Measurements from ENCODE around the gene SPRTN. TPM values are rescaled to one million over a fixed set of nuclear protein-coding genes. Genes with fewer than 3 reads are reported as not detected.

SPRTN gene
- total RNA-seq, 1 experiment from 2014 or later, result 14.9 TPM

DNA sequence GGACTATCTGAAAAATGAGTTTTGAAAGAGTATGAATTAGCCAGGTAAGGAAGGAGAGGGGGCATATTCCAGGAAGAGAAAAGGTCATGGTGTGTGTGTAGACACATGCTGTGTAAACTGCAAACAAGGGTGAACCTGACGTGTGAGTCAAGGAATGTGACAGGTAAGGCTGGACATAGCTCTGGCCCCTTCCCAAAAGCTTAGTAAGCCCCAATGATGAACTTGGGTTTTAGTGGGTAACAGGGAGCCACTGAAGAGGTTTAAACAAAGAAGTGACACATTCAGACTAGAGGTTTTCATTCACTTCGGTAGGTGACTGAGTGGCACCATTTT is 47.3 kb downstream of the SPRTN start:
- TF ChIP-seq SP1 (IDR thresholded peaks at IDR 0.05; ENCODE audit: low read depth) (no peak), ELF1 (IDR thresholded peaks at IDR 0.05; ENCODE audit: borderline replicate concordance, low read depth) (no peak), CEBPB (IDR thresholded peaks at IDR 0.05; ENCODE audit: low read depth) (no peak), CBX3 (IDR thresholded peaks at IDR 0.05; ENCODE audit: low read depth) (no peak)
- TF ChIP-seq, protein P1, sequence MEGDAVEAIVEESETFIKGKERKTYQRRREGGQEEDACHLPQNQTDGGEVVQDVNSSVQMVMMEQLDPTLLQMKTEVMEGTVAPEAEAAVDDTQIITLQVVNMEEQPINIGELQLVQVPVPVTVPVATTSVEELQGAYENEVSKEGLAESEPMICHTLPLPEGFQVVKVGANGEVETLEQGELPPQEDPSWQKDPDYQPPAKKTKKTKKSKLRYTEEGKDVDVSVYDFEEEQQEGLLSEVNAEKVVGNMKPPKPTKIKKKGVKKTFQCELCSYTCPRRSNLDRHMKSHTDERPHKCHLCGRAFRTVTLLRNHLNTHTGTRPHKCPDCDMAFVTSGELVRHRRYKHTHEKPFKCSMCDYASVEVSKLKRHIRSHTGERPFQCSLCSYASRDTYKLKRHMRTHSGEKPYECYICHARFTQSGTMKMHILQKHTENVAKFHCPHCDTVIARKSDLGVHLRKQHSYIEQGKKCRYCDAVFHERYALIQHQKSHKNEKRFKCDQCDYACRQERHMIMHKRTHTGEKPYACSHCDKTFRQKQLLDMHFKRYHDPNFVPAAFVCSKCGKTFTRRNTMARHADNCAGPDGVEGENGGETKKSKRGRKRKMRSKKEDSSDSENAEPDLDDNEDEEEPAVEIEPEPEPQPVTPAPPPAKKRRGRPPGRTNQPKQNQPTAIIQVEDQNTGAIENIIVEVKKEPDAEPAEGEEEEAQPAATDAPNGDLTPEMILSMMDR (IDR thresholded peaks at IDR 0.05 in 2 of 3, conservative IDR thresholded peaks at IDR 0.05 in 1 of 3; ENCODE audit: borderline replicate concordance in 1 of 3, insufficient read depth in 1 of 3, low read depth in 2 of 3, low read length in 2 of 3), result no peak
- Histone ChIP-seq H3K4me3 (replicated peaks in 1 of 2; ENCODE audit: low read depth in 1 of 2, low read length in 2 of 2) (no peak overlapping the region), H2AFZ (ENCODE audit: low read depth, low read length, poor library complexity, severe bottlenecking) (no peak overlapping the region), H3K79me2 (ENCODE audit: insufficient read depth, low read length) (peaks cover 98% of the 10 kb centered on the region), H3K9me3 (ENCODE audit: control insufficient read depth in 1 of 2, insufficient read depth in 1 of 2, low read depth in 1 of 2, low read length in 2 of 2) (no peaks in the 10 kb centered on the region), H3K4me1 (ENCODE audit: control insufficient read depth in 1 of 2, insufficient read depth in 2 of 2, low read length in 2 of 2) (peaks cover 23 to 45% of the 10 kb centered on the region in 2 experiments), H3K9me2 (ENCODE audit: insufficient read depth) (no peaks in the 10 kb centered on the region), H3K9ac (ENCODE audit: low read length) (no peak overlapping the region), H3K4me2 (ENCODE audit: low read length) (0 out of 2 replicates have a peak overlapping the region, but pooled peaks have one; percentile 6), H3K27me3 (ENCODE audit: insufficient read depth, low read length) (no peaks in the 10 kb centered on the region), H4K20me1 (ENCODE audit: insufficient read depth) (peaks cover 36% of the 10 kb centered on the region), H3K36me3 (ENCODE audit: control insufficient read depth in 1 of 2, insufficient read depth in 2 of 2, low read length in 2 of 2) (no peaks in the 10 kb centered on the region; a peak in 1 of 4 replicates), H3K27ac (ENCODE audit: low read depth, low read length) (no peak overlapping the region)
- POLR2A ChIA-PET, result no interaction called here
- BruUV-seq (replicated peaks), result no TSS peak
- DNase-seq (ENCODE audit: low read depth, low spot score) (no peak), ATAC-seq (0 out of 2 replicates have a peak, but pooled peaks have one; percentile 27)
- RAD21 ChIA-PET (ENCODE audit: low non-redundant PET in 1 of 2, low total read pairs in 2 of 2, uncharacterized antibody in 2 of 2, unreplicated experiment in 2 of 2), result no interaction called here
- intact Hi-C loops (cut with micrococcal nuclease), result no loop called here
- CTCF ChIA-PET, result no interaction called here

GRCh38 chr1:231386466-231386865 is 48.4 kb downstream of the SPRTN start:
- no peaks in the 10 kb centered on the region; a peak in 1 of 4 replicates for H3K36me3 ChIP-seq (ENCODE audit: control insufficient read depth in 1 of 2, insufficient read depth in 2 of 2, low read length in 2 of 2)
- no peaks in the 10 kb centered on the region for H3K9me2 ChIP-seq (ENCODE audit: insufficient read depth)
- H3K27ac ChIP-seq (ENCODE audit: low read depth, low read length), result no peak overlapping the region
- no peak for ATAC-seq
- H3K9ac ChIP-seq (ENCODE audit: low read length), result no peak overlapping the region
- H3K4me3 ChIP-seq (replicated peaks in 1 of 2; ENCODE audit: low read depth in 1 of 2, low read length in 2 of 2), result no peak overlapping the region
- H2AFZ ChIP-seq (ENCODE audit: low read depth, low read length, poor library complexity, severe bottlenecking), result no peak overlapping the region
- BruUV-seq (replicated peaks), result no TSS peak
- CTCF ChIA-PET, result no interaction called here
- peaks cover 28% of the 10 kb centered on the region for H4K20me1 ChIP-seq (ENCODE audit: insufficient read depth)
- intact Hi-C loops (cut with micrococcal nuclease), result no loop called here
- H3K27me3 ChIP-seq (ENCODE audit: insufficient read depth, low read length), result no peaks in the 10 kb centered on the region
- RAD21 ChIA-PET (ENCODE audit: low non-redundant PET in 1 of 2, low total read pairs in 2 of 2, uncharacterized antibody in 2 of 2, unreplicated experiment in 2 of 2), result no interaction called here
- POLR2A ChIA-PET, result no interaction called here
- peaks cover 98% of the 10 kb centered on the region for H3K79me2 ChIP-seq (ENCODE audit: insufficient read depth, low read length)
- H3K4me1 ChIP-seq (ENCODE audit: control insufficient read depth in 1 of 2, insufficient read depth in 2 of 2, low read length in 2 of 2), result peaks cover 23 to 56% of the 10 kb centered on the region in 2 experiments
- H3K4me2 ChIP-seq (ENCODE audit: low read length), result no peak overlapping the region
- H3K9me3 ChIP-seq (ENCODE audit: control insufficient read depth in 1 of 2, insufficient read depth in 1 of 2, low read depth in 1 of 2, low read length in 2 of 2), result no peaks in the 10 kb centered on the region
- no peak for DNase-seq (ENCODE audit: low read depth, low spot score)
- no peak for TF ChIP-seq POLR2AphosphoS5 (IDR thresholded peaks at IDR 0.05; ENCODE audit: low read depth, low read length)
- no peak for TF ChIP-seq SIN3A (IDR thresholded peaks at IDR 0.05; ENCODE audit: low read depth)
- TF ChIP-seq EZH2 (IDR thresholded peaks at IDR 0.05), result no peak
- no peak for TF ChIP-seq JUND (IDR thresholded peaks at IDR 0.05)
- TF ChIP-seq POLR2A (IDR thresholded peaks at IDR 0.05; ENCODE audit: borderline replicate concordance, extremely low read depth, insufficient read depth, insufficient read length), result no peak
- TF ChIP-seq EZH2phosphoT487 (IDR thresholded peaks at IDR 0.05; ENCODE audit: borderline replicate concordance), result no peak
- no peak for TF ChIP-seq ELF1 (IDR thresholded peaks at IDR 0.05; ENCODE audit: borderline replicate concordance, low read depth)
- no peak for TF ChIP-seq ZFX (IDR thresholded peaks at IDR 0.05)
- TF ChIP-seq ZNF274 (IDR thresholded peaks at IDR 0.05; ENCODE audit: low read depth, low read length), result no peak
- no peak for TF ChIP-seq CEBPB (IDR thresholded peaks at IDR 0.05; ENCODE audit: low read depth)
- TF ChIP-seq ZBTB33 (IDR thresholded peaks at IDR 0.05; ENCODE audit: extremely low read depth, insufficient replicate concordance, low read length), result no peak
- no peak for TF ChIP-seq YY1 (IDR thresholded peaks at IDR 0.05; ENCODE audit: extremely low read depth, insufficient replicate concordance, low read depth, low read length)
- no peak for TF ChIP-seq RAD21 (IDR thresholded peaks at IDR 0.05; ENCODE audit: low read depth)
